GM18505 (cell line): ENCODE data around the gene TBXAS1.
"Not testable (repeated sequence)": the region's sequence is repeated elsewhere in the genome, so short reads cannot be mapped to it uniquely, and the experiment has no call there.

Source experiments
- ATAC-seq: cut with Tn5 transposase; IDR thresholded peaks from one replicate; pipeline ENCODE4 v1.9.1; 2021; ENCODE audit not compliant: unreplicated experiment
- POLR2A ChIP-seq: IDR thresholded peaks from 4 replicates; pipeline ENCODE4 v1.6.1; 2011; ENCODE audit warnings: borderline replicate concordance; ENCODE audit not compliant: insufficient read depth, insufficient read length; ENCODE audit errors: extremely low read depth

The TBXAS1 gene

DNA sequence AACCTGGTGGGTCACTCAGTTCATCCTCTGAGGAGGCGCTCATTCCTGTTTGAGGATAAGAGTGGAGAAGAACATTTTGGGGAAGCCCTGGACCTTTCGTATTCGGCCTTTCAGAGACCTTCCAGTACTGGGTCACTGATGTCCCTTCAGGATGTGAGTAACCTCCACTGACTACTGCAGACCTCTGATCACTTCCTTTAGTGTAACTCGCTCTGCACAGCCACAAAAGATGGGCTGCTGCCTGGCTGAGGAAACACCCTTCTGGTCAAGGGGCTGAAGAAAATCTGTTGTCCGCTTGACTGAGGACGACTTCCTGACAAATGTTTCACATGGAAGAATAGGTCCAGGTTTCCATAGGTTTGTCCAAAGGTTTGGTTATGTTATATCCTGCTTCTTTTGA lies 15.9 kb upstream of the TBXAS1 start:
- no peak for ATAC-seq
- TF ChIP-seq POLR2A: no peak

DNA sequence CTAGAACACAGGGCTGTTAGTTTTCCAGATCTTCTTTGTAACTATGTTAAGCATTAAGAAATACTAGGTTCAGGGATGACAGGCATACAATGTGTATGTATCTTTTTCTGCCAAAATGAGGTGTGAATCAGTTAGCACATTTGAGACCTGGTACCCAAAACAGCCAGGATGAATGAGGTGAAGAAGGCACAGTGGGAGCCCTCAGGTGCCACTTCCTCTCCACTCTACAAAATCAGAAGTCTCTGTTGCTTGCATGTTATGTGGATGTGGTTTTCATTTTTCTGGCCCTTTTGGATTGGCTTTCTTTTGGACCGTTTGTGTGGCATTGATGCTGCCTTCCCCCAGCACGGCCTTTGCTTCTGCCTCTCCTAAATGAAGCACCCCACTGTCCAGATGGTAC lies 15.4 kb upstream of the TBXAS1 start:
- no peak for TF ChIP-seq POLR2A
- no peak for ATAC-seq

DNA sequence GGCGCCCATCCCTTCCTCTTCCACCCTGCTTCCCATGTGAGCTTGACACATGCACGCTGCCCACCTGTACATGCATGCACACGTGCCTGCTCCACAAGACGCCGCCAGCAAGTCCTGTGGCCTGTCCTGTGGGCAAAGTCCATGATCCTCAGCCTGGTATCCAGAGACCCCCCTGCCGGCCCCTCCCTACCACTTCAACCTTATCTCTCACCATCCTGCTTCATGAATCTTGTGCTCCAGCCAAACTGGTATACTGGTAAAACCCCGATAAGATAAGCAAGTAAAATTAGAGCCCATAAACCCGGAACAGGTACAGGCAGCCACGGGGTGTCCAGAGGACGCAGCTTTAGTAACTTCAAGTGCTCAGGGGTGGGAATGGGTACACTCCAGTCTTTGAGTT lies 11.8 kb upstream of the TBXAS1 start:
- TF ChIP-seq POLR2A: no peak
- ATAC-seq: no peak

DNA sequence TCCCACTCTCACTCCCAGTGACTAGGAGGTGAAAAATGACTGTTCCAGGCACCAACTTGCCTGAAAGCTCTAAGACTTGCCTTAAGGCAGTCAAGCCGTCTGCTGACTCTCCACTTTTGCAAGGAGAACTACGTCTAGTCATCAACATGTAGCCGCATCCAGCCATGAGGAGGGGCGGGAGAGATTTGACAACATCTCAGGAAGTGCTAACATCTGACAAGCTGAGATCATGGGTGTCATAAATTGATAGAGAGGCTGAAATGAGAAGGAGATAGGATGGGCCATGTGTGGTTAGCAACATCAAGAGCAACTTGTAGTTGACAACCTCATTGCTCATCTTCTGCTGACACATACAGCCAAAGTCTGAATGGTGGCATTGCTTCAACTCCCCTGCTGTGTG lies 9.0 kb upstream of the TBXAS1 start:
- no peak for TF ChIP-seq POLR2A
- ATAC-seq: no peak

DNA sequence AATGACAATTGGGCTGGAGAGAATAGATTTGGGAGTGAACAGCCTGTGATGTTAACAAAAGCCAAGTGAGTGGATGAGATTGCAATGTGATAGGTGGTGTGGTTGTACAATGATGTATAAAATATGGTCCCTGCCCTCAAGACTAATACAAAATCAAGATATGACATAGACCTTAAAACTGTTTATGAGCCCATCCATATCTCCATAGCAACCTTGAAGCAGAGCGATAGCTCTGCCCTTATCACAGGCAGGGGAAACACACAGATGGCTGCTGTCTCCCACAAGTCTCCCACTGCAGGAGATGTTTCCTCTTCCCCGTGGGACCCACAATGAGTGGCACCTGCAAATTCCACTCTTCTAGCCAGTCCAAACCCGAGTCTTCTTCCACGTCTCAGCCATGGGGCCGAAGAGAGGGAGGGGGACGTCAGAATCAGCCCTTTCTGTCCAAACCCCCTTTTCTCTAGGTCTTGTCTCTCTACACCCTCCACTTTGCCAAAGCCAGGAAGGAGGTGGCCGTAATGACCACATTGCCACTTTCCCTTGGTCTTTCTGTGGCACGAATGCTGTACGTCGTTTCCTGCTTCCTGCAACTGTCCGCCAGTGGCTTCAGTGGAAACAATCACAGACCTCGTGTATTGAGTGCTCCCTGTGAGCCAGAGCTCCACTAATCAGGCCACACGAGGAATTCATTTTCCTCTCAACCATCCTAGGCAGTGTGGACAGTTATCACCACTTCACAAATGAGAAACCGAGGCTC lies 7.5 kb upstream of the TBXAS1 start:
- no peak for TF ChIP-seq POLR2A
- ATAC-seq: no peak

DNA sequence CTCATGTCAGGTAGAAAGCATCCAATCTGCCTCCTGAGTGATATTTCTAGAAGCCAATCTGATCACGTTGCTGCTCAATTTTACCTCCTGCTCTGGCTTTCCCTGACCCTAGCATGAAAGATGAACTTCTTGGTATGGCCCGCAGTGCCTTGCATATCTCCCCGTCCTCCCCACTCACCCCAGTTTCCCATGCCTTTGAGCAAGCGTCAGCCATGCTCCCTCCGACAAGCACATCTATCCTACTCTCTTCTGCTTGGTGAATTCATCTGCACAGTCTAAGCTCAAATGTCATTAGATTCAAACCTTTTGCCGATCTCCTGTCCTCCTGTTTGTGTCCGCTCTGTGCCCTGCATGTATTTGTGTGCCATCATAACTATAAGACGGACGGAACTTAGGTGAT lies 6.2 kb upstream of the TBXAS1 start:
- no peak for TF ChIP-seq POLR2A
- no peak for ATAC-seq

DNA sequence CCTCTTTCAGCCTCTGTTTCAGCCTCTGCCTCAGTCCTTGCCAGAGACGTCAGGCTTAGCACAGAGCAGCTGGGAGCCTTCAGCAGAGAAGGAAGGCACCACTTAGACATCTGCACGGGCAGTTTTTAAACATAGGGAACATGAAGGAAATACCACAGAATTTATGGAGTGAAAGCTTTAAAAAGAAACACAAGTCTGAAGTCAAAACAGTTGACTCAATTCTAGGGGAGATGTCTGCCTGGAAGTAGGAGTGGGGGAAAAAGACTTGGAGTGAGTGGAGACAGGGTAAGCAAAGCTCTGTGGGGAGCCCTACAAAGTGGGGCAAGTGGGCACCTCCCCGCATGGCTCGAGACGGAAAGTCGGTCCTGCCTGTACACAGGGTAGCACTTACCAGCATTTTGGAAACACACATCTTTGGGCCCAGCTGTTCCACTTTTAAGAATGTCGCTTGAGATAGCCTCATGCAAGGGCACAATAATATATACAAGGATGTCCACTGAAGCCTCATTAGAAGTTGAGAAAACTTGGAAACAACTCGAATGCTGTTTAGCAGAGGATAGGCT lies 5.0 kb upstream of the TBXAS1 start:
- no peak for ATAC-seq
- TF ChIP-seq POLR2A: no peak

DNA sequence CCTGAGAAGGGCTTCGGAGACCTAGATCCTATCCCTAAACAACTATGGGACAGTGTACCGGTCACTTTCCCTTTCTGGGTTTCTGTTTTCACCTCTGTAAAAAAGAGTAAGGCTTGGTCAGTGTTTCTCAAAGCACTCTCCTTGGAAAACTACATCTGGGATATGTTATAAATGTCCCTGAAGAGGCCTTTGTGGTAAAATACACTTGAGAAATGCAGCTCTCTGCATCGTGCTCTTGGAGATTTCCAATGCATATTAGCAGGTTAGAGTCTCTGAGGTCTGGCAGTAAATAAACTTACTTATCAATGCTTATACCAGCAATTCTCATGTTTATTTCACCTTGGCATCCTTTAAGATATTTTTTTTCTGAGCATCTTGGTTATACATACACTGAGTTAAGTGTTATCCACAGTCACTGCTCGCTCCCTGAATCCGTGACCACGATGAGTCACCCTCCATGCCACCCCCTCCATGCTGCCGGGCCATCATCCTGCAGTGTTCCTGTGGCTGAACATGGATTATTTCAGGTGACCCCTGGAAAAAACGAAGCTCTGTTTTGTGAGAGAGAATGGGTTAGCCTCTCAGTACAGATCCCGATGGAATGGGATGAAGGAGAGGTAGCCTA lies 3.3 kb upstream of the TBXAS1 start:
- no peak for TF ChIP-seq POLR2A
- no peak for ATAC-seq

DNA sequence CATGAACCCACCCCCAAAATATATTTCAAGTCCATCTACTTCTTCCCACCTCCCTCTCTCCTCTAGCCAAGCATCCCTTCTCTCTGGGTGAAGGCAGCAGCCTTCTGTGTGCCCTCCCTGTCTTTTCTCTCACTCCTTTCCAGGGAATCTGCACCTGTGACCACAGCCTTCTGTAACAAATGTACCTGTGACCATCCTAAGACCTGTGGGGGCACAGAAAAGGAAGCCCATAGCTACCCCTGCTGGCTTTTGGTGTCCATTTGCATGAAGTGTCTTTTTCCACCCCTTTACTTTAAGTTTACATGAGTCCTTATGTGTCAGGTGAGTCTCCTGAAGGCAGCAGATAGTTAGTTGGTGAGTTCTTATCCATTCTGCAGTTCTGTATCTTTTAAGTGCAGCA lies 2.0 kb upstream of the TBXAS1 start:
- no peak for ATAC-seq

DNA sequence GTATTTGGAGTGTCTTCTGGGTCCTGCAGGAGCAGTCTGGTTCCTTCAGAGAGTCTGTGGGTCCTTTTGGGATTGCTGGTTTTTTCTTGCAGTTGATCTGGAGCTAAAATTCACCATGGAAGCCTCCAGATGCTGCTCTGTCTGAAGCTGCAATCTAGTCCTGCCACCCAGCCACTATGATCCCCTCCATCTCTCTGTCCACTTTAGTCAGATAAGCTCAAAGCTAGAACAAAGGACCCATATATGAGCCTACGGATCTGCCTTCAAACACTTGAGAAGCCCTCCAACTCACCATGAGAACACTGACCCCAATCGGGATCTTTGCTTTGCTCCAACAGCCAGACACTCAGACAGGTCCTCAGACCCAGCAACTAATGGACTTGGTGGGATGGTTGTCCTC lies 618 bp upstream of the TBXAS1 start:
- TF ChIP-seq POLR2A: no peak
- ATAC-seq: no peak

More for the DNA sequence above, 2.0 kb upstream of the TBXAS1 start:
- no peak for TF ChIP-seq POLR2A

DNA sequence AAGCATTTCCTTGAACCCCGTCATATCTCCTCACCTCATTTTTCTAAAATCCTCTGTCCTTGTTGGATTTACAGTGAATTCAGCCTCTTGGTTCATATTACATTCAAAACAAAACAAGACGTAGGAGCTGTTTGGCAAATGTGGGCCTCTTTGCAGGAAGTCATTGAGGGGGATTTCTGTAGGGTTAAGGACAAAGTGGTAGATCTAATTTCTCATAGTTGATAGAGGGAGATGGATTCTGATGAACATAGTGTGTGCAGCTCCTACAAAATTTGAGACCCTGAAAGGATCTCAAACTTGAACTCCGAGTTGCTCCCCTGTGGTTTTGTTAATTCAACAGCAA lies 682 bp downstream of the TBXAS1 start:
- ATAC-seq: no peak

DNA sequence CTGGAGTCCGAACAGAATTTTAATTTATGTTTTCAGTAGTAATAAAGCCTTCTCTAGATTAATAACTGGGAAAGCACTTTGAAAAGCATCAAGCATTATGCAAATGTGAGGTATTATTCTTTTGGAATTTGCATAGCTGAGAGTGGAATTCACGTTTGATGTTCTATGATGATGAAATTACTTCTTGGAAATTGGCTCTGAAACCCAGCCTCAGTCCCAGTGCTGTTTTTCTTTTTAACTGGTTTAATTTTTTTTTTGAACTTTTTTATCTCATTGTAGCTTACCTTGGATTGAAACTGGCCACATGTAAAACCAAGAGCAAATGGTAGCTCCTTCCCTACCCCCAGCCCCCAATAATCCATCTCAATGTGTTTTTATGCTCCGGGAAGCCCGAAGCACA lies 1.2 kb downstream of the TBXAS1 start:
- ATAC-seq: no peak
- no peak for TF ChIP-seq POLR2A

More for the DNA sequence above, 682 bp downstream of the TBXAS1 start:
- TF ChIP-seq POLR2A: no peak

DNA sequence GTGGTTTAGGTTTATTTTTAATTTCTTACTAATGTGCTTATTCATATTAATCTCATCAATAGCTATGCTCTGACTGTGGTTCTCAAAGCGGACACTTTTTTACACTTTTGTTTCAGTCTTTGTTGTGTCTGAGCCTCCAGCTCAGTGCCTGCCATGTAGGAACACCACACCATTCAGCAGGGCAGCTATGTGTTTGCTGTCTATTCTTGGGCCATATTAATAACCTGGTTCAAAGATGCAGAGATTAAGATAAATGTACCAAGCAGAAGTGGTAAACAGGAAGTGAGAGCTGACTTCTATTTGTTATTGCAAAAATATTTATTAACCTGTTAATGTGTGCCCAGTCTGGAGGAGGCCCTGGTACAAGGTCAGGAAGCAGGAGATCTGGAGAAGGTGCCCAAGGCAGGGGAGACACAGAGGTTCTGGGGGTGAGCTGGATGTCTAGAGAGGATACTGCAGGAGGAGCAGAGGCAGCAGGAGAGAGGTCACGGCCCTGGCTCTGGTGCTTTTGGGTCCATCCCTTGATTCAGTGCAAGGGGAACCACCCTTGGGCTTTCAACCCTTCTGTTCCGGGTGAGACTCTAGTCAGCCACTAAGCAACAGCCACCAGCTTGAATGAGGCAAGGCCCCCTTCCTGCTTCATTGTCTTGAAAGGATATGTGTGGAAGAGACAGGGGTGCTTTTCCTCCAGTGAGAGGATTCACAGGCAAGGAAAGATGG lies 1.9 kb downstream of the TBXAS1 start:
- TF ChIP-seq POLR2A: no peak
- peak; percentile 59 for ATAC-seq

DNA sequence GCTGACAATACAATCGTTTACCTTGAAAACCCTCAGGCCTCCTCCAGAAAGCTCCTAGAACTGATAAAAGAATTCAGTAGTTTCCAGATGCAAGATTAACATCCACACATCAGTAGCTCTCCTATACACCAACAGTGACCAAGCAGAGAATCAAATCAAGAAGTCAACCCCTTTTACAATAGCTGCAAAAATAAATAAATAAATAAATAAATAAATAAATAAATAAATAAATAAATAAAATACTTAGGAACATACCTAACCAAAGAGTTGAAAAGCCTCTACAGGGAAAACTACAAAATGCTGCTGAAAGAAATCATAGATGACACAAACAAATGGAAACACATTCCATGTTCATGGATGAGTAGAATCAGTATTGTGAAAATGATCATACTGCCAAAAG lies 6.8 kb downstream of the TBXAS1 start:
- ATAC-seq: not testable (repeated sequence)

DNA sequence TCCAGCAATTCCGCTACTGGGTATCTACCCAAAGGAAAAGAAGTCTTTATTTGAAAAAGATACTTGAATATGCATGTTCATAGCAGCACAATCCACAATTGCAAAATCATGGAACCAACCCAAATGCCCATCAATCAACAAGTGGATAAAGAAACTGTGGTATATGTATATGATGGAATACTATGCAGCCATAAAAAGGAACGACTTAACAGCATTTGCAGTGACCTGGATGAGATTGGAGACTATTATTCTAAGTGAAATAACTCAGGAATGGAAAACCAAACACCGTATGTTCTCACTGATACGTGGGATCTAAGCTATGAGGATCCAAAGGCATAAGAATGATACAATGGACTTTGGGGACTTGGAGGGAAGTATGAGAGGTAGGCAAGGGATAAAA lies 8.2 kb downstream of the TBXAS1 start:
- ATAC-seq: not testable (repeated sequence)
